Tibial nerve (tissue), 4 donors: Measurements from ENCODE around the gene MAMSTR.

Source experiments
- CTCF ChIP-seq, 5 experiments: fragments of 200-600 bp in 3 of 5; fragments of 450-650 bp in 2 of 5; sonication (generic) in 3 of 5; IDR thresholded peaks; one replicate each; pipeline ENCODE4 v1.5.1; 2016 to 2019; ENCODE audit warnings: antibody characterized with exemption in 5 of 5, mild to moderate bottlenecking in 3 of 5, moderate library complexity in 2 of 5
- EP300 ChIP-seq, 2 donors: sonication (generic); formaldehyde crosslinking; IDR thresholded peaks; one replicate each; pipeline ENCODE4 v1.6.1; 2017; ENCODE audit warnings: antibody characterized with exemption in 2 of 2, mild to moderate bottlenecking in 1 of 2
- POLR2A ChIP-seq, 2 donors: fragments of 450-650 bp; IDR thresholded peaks; one replicate each; pipeline ENCODE4 v1.6.1; 2017; ENCODE audit warnings: antibody characterized with exemption in 2 of 2, mild to moderate bottlenecking in 2 of 2, moderate library complexity in 2 of 2

- no peak for TF ChIP-seq POLR2A (IDR thresholded peaks at IDR 0.05)
- TF ChIP-seq CTCF (IDR thresholded peaks at IDR 0.05) = no peak
- no peak for TF ChIP-seq EP300 (IDR thresholded peaks at IDR 0.05)
These were observed 3.8 kb downstream of the MAMSTR start for GRCh38 chr19:48715681-48716171.
